GM21723 (cell line): ENCODE results near the gene DNPEP.
"Not testable (repeated sequence)": the region's sequence is repeated elsewhere in the genome, so short reads cannot be mapped to it uniquely, and the experiment has no call there.

Experiments
- ATAC-seq: cut with Tn5 transposase; IDR thresholded peaks from one replicate; pipeline ENCODE4 v1.9.1; 2021; ENCODE audit warnings: mild to moderate bottlenecking, moderate library complexity; ENCODE audit not compliant: unreplicated experiment

The DNPEP gene

DNA sequence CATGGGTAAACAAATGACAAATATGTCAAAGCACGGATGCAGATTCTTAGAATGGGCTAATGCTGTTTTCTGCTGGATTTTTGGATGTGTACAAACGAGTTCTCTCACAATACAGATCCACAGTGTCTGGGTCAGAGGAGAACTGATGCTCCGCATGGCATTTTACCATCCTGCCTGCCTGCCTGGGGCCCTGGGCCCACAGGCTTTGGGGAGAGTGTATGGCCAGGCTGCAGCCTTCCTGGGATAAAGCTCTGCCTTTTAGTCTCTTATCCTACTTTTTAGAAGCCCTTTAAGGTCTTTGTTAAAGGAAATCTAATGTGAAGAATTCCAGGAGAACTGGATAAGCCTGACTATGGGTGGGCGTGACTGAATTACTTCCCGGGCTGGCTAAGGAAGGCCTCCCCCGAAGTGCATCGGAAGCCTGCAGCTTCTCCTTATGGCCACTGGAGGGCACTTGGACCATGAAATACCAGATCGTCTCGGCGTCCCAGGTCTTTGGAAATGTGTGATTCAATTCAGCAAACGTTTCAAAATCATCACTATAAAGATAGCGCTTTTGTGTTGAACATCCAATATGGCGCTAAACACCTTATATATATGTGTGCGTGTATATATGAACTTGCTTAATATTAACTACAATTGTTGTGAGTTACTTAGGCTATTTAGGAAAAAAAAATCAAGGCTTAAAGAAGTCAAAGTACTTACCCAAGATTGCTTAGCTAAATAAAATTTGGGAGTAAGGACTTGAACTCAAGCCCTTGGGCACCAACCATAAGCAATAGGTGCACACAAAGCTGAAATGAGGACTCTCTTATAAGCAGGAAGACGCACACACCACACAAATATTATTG, 15.2 kb upstream of the DNPEP start:
- peak; percentile 89 for ATAC-seq

DNA sequence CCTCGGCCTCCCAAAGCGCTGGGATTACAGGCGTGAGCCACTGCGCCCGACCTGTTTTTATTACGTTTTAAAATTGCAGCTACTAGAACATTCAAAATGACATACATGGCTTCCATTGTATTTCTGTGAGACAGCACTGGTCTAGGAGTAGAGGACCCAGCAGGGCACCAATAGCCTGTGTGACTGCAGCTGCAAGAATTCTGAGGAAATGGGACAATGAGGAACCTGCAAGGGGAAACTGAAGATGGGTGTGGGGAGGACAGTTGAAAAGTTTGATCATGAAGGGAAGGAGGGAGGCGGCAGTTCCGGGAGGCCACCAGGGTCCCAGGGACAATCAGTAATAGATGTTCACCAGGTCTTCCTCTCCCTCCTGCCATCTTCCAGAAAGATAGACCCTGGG, 13.9 kb upstream of the DNPEP start:
- no peak for ATAC-seq

DNA sequence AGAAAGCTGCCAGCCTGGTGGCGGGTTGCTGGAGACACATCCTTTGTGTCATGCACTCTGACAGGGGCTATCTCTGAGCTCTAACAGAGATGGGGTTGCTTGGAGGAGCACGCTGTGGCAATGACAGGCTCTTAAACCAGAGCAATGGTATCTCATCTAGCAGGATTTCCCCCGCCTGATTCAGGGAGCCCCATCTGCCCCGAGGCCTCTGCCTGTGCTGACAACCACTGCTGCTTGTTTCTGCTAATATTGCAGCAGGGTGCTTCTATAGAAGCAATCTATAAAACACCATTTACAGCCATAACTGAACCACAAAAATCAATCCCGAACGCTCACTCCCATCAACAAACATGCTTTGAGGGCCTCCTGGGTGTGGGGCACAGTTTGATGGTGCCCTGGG, 12.8 kb upstream of the DNPEP start:
- no peak for ATAC-seq

DNA sequence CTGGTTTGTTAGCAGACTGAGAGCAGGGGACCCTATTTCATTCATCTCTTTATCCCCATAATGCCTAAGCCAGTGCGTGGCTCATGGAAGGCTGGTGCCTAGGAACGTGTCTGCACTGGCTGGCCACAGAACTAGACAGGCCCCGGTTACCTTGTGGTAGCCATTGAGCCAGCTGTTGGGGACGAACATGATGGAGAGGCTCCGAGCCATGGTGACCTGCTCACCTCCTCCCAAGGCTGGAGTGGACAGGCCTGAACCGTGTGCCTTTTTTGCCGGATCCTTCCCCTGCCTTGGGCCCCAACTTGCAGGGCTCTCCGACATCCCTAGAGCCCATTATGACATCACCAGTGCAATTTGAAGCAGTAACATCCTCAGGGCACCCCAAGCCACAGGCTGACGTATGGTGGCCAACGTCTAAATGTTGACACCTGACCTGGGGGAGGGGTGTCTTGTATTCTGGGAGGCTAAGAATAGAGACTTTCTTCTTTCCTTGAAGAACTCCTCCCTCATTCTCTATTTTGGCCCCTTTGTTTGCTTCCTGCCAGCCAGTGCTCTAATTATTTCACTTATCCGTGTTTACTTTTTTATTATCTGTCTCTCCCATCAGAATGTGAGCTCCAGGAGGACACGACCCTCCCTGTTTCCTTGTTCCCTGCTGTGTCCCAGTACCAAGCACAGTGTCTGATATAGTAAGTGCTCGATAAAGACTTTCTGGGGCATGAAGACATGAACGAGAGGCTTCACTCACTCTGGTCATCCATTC, 12.2 kb upstream of the DNPEP start:
- ATAC-seq, result no peak

DNA sequence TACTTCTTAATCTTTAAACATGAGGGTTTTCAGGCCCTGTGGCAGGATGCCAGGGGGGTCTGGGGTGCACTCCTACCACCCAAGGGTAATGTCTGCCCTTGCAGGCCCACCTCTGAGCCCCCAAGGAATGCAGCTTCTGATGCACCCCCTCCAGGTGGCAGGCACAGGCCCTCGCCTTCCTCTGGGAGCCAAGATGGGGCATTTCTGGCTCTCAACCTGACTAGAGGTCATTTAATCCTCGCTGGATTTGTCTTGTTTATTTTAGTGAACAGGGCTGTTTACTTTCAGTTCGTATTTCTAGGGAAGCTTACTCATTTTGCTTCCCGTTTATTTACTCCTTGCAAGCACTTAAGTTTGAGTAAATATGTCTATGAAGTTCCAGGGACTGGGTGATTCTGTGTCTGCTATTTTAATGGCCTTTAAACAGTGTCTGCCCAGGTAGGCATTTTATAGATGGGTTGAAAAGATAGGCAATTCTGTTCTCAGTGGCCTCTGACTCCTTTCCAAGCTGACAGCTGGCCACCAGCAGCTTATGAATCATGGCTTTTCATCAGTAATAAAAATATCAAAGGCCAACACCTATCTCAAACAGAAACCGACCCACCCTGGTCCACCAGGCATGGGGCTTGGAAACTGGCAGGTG, 11.1 kb upstream of the DNPEP start:
- no peak for ATAC-seq

DNA sequence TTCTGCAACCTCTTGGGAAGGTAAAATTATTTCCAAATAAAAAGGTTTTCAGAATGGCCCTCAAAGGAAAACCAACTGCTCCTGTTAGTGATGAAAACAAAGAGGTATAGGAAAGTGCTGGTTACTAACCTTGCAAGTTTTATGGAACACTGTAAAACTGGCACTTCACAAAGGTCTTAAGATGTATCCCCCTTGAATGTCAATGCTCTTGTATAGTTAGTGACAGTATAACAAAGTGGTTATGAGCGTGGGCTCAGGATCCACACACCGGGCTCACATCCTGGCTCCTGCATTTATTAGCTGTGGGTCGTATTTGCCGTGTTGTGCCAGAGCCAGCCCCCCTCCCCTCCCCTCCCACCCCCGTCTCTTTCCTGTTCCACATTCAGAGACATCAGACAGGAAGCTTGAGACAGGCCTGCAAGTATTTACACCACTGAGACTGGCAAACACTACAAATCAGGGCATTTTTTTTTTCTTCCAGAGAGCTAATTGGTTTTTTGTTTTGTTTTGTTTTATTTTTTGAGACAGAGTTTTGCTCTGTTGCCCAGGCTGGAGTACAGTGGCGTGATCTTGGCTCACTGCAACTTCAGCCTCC, 9.2 kb upstream of the DNPEP start:
- ATAC-seq, result no peak

DNA sequence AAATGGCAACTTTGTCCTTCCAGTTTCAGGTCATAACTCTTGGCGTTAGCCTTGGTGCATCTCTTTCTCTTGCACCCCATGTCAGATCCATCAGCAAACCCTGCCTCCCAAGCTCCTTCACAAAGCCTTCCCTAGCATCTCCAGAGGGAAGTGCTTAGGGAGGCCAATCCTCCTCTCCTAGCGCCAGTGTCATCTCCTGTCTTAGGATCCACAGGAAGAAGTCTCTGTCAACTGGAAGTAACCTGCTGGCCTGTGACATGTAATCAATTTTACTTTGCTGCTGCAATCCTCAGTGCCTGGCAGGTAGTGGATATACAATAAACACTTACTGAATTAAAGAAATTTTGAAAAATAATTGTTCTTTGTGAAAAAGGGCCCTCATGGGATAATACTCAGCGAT, 7.9 kb upstream of the DNPEP start:
- ATAC-seq, result no peak

DNA sequence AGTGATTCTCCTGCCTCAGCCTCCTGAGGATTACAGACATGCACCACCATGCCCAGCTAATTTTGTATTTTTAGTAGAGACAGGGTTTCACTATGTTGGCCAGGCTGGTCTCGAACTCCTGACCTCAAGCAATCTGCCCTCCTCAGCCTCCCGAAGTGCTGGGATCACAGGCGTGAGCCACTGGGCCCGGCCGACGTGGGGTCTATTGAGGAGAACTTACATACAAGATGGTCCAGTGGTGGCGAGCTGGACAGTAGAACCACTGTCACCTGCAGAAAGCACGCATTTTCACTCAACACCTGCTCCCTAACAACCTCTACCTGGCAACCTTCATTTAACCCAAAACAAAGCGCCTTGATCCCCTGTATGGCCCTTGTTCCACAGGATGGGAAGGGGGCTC, 7.3 kb upstream of the DNPEP start:
- ATAC-seq, result not testable (repeated sequence)

DNA sequence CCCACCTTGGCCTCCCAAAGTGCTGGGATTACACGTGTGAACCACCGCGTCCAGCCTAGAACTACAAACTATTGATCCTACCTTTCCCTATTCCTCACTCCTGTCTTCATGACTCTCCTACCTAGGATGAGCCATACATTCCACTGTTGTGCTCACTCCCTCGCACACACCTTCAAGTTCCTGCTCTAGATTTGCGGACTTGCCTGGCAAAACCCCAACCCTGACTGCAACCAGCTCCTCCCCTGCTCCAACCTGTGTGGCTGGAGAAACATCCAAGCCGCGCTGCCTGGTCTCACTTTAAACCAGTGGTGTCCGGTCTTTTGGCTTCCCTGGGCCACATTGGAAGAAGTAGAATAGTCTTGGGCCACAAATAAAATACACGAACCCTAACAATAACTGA, 5.0 kb upstream of the DNPEP start:
- no peak for ATAC-seq

DNA sequence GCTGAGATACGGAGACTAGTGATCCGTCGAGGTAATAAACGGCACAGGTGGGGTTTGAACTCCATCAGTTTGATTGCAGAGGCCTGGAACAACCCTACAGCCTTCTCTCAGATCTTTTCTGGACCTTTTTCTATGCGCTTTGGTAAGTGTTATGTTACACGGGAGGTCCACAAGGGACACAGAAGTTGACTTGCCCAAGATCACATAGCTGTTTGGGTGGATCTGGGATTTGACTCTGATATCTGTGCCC, 1.1 kb upstream of the DNPEP start:
- ATAC-seq, result no peak

DNA sequence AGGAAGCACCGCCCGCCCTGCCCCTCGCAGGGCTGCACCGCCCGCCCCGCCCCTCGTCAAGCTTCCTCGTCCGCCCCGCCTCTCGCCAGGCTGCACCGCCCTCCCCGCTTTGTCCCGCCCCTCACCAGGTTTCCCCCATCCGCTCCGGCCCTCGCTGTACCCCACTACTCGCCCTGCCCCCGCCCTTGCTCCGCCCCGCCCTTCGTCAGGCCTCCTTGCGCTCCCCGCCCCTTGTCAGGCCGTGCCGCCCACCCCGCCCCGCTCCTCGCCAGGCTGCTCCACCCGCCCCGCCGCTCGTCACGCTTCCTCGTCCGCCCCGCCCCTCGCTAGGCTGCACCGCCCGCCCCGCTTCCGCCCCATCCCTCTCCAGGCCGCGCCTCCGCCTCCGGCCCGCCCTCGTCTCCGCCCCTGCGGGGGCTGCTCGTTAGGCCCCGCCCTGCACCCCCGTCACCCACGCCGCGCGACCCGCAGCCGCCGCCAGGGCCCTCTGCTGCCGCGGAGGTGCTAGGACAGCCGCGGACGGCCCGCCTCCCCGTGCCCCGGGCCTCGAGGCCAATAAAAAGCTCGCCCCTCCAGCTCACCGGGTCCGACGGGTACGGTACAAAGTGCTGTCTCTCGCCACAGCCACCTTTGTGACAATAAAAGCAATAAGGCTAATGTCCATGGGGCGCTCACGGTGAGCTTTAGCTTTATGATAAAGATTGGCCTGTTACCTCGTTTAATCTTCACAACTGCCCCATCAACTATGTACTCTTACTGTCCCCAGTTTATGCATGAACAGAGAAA, 602 bp upstream of the DNPEP start:
- ATAC-seq, result peak; percentile 83

DNA sequence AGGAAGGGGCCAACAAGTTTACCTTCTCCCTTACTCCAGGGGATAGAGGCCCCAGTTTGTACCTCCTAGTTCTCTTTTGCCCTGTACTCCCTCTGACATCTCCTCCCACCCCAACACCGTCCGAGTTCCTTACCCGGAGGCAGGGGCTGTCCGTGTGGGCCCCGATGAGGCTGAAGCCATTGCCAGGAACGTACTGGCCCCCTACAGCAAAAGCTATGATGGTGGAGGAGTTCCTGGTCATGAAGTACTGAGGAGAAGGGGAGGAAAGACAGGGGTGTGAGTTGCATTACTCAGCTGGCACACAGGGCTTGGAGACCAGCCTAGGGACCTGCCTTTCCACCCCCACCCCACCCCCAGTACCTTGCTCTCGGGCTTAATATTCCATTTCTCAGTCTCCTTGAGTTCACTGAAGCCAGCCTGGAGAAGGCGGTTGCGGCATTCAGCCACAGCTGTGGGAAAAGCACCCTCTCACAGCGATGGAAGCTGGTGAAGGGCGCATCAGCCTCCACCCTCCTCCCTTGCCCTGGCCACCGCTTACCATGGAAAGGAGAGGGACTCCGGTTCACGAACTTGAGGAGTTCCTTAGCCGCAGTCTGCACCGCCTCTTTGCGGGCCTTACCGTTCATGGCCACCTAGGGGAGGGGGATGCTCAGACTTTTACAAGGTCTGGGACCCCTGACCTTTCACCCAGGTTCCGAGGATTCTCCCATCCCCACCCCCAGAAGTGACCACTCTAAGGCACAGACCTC, 1.0 kb downstream of the DNPEP start:
- ATAC-seq, result no peak

DNA sequence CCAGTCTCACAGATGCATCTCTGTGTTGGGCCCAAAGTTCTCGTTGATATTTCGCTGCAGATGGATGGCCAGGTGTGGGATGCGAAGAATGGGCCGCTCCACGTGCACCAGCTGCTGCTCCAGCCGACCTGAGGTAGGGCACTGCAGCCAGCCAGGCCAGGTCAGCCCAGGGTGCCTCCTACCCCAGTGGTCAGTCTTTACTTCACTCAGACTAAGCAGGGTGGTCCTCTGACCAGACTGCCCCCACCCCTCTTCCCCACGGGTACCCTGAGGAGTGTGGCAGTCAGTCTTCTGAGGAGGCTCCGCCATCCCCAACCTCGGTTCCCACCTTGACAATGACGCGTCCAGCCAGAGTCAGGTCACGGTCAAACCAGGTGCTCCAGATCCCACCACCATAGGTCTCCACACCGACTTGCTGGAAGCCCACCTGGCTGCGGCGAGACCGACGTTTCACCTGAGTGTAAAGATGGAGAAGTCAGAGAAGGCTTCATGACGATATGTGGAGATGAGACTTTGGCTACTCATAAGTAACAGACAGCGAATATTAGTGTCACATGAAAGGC, 1.7 kb downstream of the DNPEP start:
- no peak for ATAC-seq

DNA sequence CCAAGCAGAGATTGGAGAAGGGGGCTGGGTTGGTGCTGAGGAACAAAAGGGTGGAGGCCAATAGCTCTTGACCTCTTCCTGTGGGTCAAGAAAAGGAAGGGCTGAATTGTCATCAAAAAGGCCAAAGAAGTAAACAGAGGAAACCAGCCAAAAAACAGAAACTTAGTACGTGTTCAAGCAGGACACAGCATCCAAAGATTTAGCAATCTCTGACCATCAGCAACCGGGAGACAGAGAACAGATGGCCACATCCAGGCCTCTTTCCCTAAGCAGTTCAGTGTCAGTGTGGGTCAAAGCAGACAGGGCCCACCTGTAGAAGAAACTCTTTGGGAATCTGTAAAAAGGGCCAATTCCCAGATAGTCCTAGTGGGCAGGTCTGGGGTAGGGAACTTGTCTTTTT, 2.9 kb downstream of the DNPEP start:
- no peak for ATAC-seq

DNA sequence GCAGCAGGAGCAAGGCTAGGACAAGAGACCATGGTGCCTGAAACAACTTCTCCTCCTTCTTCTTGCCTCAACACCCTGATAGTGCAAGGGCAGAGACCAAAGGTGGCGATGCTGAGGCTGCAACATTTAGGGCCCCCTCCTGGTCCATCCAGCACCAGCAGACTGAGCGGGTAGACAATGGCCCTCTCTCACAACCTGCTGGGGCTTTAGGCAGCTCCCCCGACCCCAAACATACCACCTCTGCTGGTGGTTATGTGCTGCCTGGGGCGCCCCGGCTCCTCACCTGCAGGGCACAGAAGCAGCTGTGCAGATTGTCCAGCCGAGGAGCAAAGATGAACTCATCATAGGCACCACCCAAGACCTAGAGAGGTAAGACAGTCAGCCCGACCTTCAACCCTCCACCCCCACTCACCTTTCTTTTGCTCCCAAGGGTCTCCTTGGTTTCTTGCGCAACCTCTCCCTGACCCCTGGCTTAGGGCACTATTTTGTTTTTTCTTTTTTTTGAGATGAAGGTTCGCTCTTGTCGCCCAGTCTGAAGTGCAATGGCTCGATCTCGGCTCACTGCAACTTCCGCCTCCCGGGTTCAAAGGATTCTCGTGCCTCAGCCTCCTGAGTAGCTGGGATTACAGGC, 3.5 kb downstream of the DNPEP start:
- ATAC-seq, result no peak

DNA sequence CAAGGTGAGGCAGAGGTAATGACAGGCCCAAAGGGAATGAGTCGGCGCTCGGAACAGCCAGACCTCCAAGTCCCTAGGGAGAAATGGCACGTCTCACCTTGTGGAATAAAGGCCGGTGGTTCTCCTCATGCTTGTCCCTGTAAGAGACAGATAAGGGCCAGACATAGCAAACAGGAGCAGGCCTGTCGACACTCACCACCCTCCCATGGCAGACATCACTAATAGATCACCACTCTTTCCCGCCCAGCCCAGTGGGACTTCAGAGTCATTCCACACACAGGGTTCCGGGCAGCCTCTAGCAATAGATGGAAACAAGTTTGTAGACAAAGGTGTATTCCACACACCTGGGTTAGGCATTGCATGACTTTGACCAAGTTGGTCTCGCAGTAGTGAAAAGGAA, 6.3 kb downstream of the DNPEP start:
- ATAC-seq, result no peak

DNA sequence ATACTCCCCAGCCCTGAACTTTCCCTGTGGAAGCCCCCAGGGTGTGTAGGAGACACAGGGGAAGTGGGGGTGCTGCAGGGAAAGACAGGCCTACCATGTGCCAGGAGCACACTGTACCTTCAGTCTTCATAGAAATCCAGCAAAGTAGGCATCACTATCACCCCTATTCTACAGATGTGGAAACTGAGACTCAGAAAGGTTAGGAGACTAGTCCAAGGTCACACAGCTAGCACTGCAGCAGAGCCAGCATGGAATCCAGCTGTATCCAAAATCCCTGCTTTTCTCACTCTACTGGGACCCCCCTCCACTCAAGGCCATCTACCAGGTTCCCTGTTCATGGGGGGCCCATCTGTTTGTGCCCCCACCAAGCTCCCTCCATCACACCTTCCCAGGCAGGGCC, 6.8 kb downstream of the DNPEP start:
- no peak for ATAC-seq

DNA sequence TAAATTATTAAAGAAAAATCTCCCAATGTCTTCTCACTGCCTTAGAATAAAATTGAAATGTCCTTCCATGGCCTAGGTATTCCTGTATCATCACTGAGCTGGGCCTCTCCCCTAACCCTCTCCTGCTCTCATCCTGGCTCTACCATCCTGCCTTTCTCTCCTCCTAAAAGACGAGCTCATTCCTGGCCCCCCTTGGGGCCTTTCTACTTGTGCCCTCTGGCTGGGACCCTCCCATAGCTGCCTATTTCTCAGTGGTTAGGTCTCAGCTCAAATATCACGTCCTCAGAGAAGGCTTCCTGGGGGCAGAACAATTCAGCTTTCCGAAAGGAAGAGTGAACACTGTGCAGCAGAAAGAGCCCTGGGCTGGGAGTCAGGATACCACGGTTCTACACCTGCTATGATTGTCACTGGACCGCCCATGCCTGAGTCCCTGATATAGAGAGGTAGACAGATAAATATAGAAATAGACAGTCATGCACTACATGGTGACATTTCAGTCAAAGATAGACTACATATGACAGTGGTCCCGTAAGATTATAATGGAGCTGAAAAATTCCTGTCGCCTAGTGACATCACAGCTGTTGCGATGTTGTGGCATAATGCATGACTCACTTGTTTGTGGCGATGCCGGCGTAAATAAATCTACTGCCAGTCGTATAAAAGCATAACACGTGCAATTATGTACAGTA, 9.4 kb downstream of the DNPEP start:
- no peak for ATAC-seq

DNA sequence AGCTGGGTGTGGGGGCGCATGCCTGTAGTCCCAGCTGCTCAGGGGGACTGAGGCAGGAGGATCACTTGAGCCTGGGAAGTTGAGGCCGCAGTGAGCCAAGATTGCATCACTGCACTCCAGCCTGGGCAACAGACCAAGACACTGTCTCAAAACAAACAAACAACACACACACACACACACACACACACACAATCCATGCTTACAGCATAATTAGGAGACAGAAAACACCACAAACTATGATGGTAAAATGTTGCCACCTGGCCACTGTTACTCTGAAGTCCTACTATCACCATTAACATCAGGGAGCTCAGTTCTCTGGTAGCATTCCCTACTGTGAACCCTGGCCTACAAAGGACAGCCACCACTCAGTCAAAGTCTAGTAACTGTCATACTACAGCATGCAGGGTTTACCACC, 18.3 kb downstream of the DNPEP start:
- ATAC-seq, result no peak
